ENCODE data around the gene HPN.
A peak's percentile ranks its signal among the peaks of the same experiment; 100 is the strongest.

HPN gene

DNA sequence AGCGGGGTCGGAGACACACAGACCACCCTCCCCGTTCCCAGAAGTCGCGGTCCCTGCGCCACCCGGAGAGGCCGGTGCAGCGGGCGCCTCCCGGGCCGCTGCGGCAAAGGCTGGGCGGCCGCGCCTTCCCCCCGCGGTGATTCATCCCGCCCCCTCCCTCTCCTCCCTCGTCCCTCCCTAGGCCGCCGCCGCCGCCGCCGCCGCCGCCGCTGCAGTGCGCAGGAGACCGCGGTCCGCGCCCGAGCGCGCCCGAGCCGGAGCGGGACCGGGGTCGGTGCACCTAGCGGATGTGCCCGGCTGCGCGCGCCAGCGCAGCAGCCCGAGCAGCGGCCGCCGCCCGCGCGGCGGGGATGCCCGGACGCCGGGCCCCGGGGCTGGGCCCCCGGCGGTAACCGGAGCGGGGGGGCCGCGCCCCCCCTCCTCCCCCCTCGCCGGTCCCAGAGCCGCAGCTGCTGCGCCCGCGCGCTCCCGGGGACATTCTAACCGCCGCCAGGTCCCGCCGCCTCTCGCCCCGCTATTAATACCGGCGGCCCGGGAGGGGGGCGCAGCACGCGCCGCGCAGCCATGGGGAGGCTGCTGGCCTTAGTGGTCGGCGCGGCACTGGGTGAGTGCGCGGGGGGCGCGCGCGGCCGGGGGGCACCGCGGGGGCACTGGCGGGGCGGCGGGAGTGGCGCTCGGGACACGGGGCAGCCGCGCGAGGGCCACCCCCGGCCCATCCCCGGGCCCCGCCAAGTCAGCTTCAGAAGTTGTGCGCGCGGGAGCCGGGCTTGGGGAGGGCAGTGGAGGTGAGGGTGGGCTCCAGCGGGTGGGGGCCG, 11.1 kb upstream of the HPN start, which contains the start of gene SCN1B:
TSS of gene SCN1B (plus strand) at position 214 of the 815 bp plus-strand sequence. CDS start at position 565, 351 bp downstream.
- Histone ChIP-seq H3K4me2 (ENCODE audit: low read depth, low read length, poor library complexity, severe bottlenecking) (peak within 1 kb of the TSS; percentile 24), H3K9ac (ENCODE audit: low read depth, low read length, poor library complexity, severe bottlenecking) (no peak within 1 kb of the TSS), H3K36me3 (ENCODE audit: insufficient read depth, low read length) (peaks cover 21% of the 10 kb centered on the region; the same call in 1 of the 2 replicates), H3K9me2 (replicated peaks; ENCODE audit: low read depth, low read length) (no peaks in the 10 kb centered on the region), H3F3A (ENCODE audit: low read depth) (no peaks in the 10 kb centered on the region), H3K4me1 (ENCODE audit: insufficient read depth, low read length, poor library complexity, severe bottlenecking) (no peaks in the 10 kb centered on the region), H3K9me3 (ENCODE audit: insufficient read depth, low read depth, low read length) (no peaks in the 10 kb centered on the region), H2AFZ (ENCODE audit: low read length) (no peak within 1 kb of the TSS), H4K20me1 (ENCODE audit: insufficient read depth, low read length, poor library complexity, severe bottlenecking) (no peaks in the 10 kb centered on the region), H3K27me3 (ENCODE audit: insufficient read depth, low read length, poor library complexity, severe bottlenecking) (peaks cover 11% of the 10 kb centered on the region), H3K4me3 (ENCODE audit: low read length, poor library complexity, severe bottlenecking) (peak within 1 kb of the TSS; percentile 44), H3K79me2 (ENCODE audit: insufficient read depth, low read length) (no peaks in the 10 kb centered on the region)
- TF ChIP-seq CTCF (conservative IDR thresholded peaks at IDR 0.05; ENCODE audit: low read length) (no peak), EZH2phosphoT487 (IDR thresholded peaks at IDR 0.05; ENCODE audit: borderline replicate concordance) (no peak)

- Histone ChIP-seq H3K4me3 (ENCODE audit: low read length, poor library complexity, severe bottlenecking) (peak overlapping the region; percentile 44), H4K20me1 (ENCODE audit: insufficient read depth, low read length, poor library complexity, severe bottlenecking) (no peaks in the 10 kb centered on the region), H3F3A (ENCODE audit: low read depth) (no peaks in the 10 kb centered on the region), H3K9me3 (ENCODE audit: insufficient read depth, low read depth, low read length) (no peaks in the 10 kb centered on the region), H3K36me3 (ENCODE audit: insufficient read depth, low read length) (peaks cover 17% of the 10 kb centered on the region; the same call in 1 of the 2 replicates), H3K9me2 (replicated peaks; ENCODE audit: low read depth, low read length) (no peaks in the 10 kb centered on the region), H3K27me3 (ENCODE audit: insufficient read depth, low read length, poor library complexity, severe bottlenecking) (peaks cover 11% of the 10 kb centered on the region), H3K4me1 (ENCODE audit: insufficient read depth, low read length, poor library complexity, severe bottlenecking) (no peaks in the 10 kb centered on the region), H2AFZ (ENCODE audit: low read length) (no peak overlapping the region), H3K4me2 (ENCODE audit: low read depth, low read length, poor library complexity, severe bottlenecking) (peak overlapping the region; percentile 24), H3K9ac (ENCODE audit: low read depth, low read length, poor library complexity, severe bottlenecking) (no peak overlapping the region), H3K79me2 (ENCODE audit: insufficient read depth, low read length) (no peaks in the 10 kb centered on the region)
- TF ChIP-seq EZH2phosphoT487 (IDR thresholded peaks at IDR 0.05; ENCODE audit: borderline replicate concordance), result no peak
- no peak for TF ChIP-seq CTCF (conservative IDR thresholded peaks at IDR 0.05; ENCODE audit: low read length)
These were observed 10.2 kb upstream of the HPN start for GRCh38 chr19:35031072-35031881.

DNA sequence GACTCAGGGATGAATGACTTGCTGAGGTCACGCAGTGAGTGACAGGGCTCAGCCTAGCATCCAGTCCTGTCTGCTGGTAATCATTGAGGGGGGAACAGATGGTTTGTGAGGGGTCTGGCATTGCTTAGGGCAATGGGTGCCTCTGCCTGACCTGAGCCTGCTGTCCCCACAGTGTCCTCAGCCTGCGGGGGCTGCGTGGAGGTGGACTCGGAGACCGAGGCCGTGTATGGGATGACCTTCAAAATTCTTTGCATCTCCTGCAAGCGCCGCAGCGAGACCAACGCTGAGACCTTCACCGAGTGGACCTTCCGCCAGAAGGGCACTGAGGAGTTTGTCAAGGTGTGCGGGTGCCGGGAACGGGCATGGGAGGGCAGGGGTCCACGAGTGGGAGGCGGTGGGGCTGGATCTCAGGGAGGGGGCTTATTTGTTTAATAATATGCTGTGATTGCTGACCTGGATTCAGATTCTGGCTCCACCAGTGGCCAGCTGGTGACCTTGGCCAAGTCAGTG, 9.1 kb upstream of the HPN start:
- Histone ChIP-seq H3K36me3 (ENCODE audit: insufficient read depth, low read length) (peaks cover 7% of the 10 kb centered on the region; the same call in 1 of the 2 replicates), H3K4me3 (ENCODE audit: low read length, poor library complexity, severe bottlenecking) (no peak overlapping the region), H3K4me1 (ENCODE audit: insufficient read depth, low read length, poor library complexity, severe bottlenecking) (no peaks in the 10 kb centered on the region), H2AFZ (ENCODE audit: low read length) (no peak overlapping the region), H4K20me1 (ENCODE audit: insufficient read depth, low read length, poor library complexity, severe bottlenecking) (no peaks in the 10 kb centered on the region), H3K9ac (ENCODE audit: low read depth, low read length, poor library complexity, severe bottlenecking) (no peak overlapping the region), H3K27me3 (ENCODE audit: insufficient read depth, low read length, poor library complexity, severe bottlenecking) (peaks cover 11% of the 10 kb centered on the region), H3F3A (ENCODE audit: low read depth) (no peaks in the 10 kb centered on the region), H3K79me2 (ENCODE audit: insufficient read depth, low read length) (no peaks in the 10 kb centered on the region), H3K4me2 (ENCODE audit: low read depth, low read length, poor library complexity, severe bottlenecking) (no peak overlapping the region), H3K9me3 (ENCODE audit: insufficient read depth, low read depth, low read length) (no peaks in the 10 kb centered on the region), H3K9me2 (replicated peaks; ENCODE audit: low read depth, low read length) (no peaks in the 10 kb centered on the region)
- TF ChIP-seq EZH2phosphoT487 (IDR thresholded peaks at IDR 0.05; ENCODE audit: borderline replicate concordance) (no peak), CTCF (conservative IDR thresholded peaks at IDR 0.05; ENCODE audit: low read length) (no peak)

All from Loucy (cell line).